NCI-H2107 treated with DMSO at 0.1 percent for 48 hours (cell line): ENCODE results near the gene KNCN.

Experiments used
- DNase-seq: peaks from one replicate; lab custom pipeline; 2025; ENCODE audit not compliant: unreplicated experiment; lab: John Stamatoyannopoulos, UW

The KNCN gene

GRCh38 chr1:46506470-46507219, 44.8 kb downstream of the KNCN start:
- no peak for DNase-seq

- no peak for DNase-seq
These were observed 48.0 kb downstream of the KNCN start for GRCh38 chr1:46503421-46503820.

- no peak for DNase-seq
These were observed 49.9 kb downstream of the KNCN start for GRCh38 chr1:46501528-46501927.

GRCh38 chr1:46497665-46498064, 53.8 kb downstream of the KNCN start:
- no peak for DNase-seq

GRCh38 chr1:46497020-46497419, 54.4 kb downstream of the KNCN start:
- DNase-seq = no peak

- no peak for DNase-seq
These were observed 54.9 kb downstream of the KNCN start for GRCh38 chr1:46496505-46496904.

GRCh38 chr1:46495778-46496177, 55.7 kb downstream of the KNCN start:
- no peak for DNase-seq
